Astrocyte of the hippocampus (primary cell): ENCODE data around the gene EXOSC9.

ENCODE experiments used
- DNase-seq: peaks from one replicate; pipeline ENCODE4 v3.0.0; 2011; ENCODE audit warnings: low read depth, low spot score

Gene EXOSC9

DNA sequence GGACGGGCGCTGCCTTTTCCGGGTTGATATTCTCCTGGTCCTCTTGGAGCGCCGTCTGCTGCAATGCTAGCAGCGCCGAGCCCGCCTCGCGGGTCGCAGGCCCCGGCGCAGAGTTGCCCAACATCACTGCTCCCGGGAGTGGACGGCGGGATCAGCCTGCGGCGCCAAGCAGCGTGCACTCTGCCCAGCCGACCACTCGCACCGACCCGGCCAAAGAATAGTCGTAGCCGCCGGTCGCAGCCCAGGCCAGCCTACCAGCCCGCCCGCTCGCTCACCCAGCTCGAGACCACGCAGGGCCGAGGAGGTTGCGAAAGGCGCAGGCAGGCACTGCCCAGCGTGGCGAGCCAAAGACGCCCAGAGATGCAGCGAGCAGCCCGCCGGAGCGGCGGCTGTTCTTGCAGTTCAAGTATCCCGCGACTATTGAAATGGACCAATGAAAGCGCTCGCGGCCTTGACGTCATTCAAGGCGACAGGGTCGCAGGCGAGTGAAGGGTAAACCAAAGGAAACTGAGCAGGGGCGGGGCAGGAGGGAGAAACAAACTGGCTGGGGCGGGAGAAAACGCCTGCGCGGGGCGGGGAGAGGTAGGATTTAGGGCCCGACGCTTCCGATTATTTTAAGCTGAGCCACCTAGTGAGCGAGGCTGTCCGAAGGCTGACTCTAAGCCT lies 22.5 kb downstream of the EXOSC9 start, which contains the start of gene CCNA2:
CCNA2 (minus strand) TSS at position 379 of the 666 bp plus-strand sequence; CDS start at position 124, 255 bp downstream.
- peak; percentile 98 for DNase-seq

DNA sequence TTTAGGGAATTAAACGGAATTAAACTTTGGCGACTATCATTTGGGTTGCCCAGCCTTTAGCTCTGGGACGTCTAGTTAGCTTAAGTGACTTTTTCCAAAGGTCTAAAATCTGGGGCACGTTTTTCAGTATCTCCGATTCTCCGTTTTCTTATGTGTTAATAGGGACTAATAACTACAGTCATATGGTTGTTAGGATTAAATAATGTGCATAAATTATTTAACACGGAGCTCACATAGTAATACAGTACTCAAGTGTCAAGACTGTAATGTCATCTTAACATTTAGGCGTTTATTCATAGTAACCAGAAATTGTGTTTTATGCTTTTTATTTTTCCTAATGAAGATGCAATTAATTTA lies 23.0 kb downstream of the EXOSC9 start:
- no peak for DNase-seq

DNA sequence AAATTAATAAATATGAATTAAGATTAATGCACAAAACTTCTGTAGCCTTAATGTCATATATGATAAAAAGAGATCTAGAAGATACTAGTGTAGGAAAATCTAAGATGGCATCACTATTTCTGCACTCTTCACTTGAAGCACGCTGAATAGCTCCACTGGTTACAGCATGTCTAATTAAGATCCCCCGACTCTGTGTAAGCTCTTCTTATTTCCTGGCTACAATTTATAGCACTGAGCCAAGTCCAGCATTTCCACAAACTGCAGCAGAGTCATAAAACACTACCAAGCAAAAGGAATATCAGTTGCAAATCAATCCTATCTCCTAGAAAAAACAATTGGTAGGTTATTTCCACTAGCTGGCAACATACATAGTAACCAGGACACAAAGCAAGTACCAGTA lies 23.8 kb downstream of the EXOSC9 start:
- no peak for DNase-seq

DNA sequence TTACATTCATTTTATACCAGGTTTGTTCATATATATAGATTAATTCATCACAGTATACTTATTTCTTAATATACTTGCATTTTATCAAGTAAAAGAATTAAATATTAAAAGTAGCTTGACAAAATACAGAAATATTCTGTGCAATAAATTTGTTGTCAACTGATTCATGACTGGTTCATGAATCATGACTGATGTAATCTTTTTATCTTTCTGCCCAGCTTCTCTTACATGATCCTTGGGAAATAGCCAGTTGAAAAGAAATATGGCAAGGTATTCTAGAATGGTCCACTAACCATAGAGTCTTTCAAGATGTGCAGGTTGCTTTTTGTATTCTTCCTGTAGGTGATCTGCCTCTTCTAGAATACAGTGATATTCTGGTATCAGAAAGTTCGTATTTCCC lies 26.7 kb downstream of the EXOSC9 start:
- no peak for DNase-seq

DNA sequence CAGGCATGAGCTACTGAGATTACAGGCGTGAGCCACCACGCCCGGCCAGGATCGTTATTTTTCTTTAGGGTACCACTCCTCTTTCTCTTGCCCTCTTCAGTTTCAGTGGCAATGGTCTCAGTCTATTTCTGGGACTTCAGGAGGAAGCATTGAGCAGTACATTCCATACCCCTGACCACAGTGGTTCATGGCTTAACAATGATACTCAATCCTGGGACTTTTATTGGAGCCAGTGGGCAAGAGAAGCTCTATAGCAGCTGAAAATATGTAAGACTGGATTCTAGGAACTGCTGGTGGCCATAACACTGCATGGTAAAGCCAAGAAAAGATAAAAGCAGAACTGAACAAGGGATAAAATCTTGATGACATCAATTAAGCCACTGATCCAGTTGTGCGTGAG lies 28.4 kb downstream of the EXOSC9 start:
- no peak for DNase-seq

DNA sequence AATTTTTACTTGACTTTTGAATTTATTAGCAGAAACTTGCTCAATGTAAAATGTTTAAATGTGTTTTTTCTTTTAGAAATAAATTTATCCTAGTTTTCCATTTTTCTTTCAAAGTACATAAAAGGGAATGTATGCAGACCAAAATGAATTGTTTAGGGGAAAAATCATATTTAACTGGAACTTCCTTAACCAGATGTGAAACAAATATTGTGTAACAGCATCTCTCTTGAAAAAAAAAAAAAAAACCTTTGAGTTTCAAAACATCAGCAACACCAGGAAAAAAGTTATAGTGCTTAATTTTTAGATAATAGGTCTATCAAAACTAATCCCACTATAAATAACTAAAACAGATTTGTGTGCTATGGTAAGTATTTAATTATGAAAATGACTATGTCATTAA lies 37.0 kb downstream of the EXOSC9 start:
- no peak for DNase-seq

DNA sequence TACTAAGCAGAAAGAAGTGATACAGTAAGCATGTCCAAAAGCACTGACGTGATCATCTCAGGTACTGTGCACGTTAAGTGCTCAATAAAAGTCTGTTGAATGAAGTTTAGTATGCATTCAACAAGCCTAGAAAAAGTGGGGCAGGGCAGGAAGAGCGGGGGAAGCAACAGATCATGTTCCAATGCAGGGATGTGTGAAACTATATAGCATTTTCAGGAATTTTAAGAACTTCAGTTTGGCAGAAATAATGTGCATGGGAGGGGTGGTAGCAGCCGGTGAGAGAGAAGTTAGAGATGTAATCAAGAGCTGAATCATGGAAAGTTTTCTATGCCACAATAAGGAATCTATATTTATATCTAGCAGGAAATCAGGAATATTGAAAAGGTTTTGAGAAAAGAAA lies 41.7 kb downstream of the EXOSC9 start:
- DNase-seq = no peak

DNA sequence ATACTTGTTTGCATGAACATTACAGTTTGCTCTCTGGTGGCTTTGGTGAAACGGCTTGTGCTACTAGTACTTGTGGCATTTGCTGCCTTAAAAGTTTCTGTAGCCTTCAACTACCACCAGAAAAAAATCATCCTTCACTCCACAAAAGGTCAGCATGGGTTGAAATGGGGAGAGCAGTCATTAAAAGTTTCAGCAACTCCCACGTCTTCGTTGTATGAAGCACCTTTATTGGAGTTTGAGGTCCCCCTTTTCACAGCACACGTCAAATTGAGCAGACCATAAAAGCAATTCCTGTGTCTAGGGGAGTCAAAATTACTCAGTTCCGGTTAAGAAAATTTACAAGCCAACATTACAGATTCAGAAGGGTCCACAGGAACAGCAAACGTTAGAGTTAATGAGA lies 45.5 kb downstream of the EXOSC9 start:
- DNase-seq = no peak

DNA sequence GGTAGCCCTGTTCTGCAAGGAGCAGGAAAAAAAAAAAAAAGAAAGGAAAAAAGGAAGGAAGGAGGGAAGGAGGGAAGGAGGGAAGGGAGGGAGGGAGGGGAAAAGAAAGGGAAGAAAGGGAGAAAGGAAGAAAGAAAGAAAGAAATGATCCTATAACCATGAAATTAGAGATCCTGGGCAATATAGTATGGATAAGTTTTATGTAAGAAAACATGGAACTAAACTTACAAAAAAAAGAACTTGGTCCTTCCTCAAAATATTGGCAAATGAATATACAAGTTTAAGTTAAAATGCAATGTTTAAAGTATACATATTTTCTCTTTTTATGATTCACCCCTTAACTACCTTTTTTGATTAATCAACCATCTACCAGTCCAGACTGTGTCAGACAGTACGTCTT lies 50.2 kb downstream of the EXOSC9 start:
- no peak for DNase-seq

DNA sequence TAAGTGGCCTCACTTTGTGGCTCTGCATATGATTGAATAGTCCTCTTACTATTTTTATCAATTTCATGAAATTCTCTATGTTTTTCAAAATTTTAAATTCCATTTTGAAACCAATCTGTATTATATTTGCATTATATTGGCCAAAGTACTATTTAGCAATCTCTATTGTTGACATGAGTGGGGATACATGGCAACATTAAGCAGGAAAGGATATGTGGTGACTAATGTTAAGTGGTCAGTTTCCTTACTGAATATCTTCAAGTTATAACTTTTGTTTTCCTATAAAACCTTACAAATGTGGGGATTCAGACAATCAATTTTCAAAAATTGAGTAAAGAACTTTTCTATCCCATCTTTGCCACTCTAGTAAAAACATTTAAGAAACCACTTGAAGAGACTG lies 59.0 kb downstream of the EXOSC9 start:
- DNase-seq = no peak

DNA sequence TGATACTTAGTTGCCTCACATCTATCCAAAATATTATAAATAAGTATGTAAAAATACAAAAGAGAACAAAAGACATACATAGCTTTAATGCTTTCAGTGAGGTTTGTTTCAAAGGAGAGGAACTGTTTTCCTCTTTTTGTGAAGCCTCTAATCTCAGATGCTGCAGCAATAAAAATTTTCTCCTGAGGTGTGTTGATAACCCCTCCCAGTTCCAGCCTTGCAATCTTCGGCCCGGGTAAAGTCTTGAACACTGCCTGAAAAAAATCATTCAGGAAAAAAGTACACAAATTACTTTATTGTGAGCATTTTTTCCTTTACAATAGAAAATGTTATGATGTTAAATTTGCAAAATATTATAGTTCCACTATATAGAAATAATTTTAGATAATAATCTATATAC lies 60.3 kb downstream of the EXOSC9 start:
- DNase-seq = no peak

DNA sequence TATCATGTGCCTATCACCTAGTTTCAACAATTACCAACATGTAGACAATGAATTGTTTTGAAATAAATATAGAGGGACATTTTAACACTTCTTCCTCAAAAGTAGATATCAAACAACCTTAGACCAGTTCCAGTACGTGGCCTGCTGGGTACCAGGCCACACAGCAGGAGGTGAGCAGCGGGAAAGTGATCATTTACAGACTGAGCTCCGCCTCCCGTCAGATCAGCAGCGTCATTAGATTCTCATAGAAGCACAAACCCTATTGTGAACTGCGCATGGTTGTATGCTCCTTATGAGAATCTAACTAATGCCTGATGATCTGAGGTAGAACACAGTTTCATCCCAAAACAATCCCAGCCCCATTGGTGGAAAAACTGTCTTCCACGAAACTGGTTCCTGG lies 62.7 kb downstream of the EXOSC9 start:
- peak; percentile 3 for DNase-seq
